Endothelial cell of umbilical vein (primary cell): Measurements from ENCODE around the gene KLHL25. TPM values are rescaled to one million over a fixed set of nuclear protein-coding genes. Genes with fewer than 3 reads are reported as not detected.

ENCODE experiments used
- BruUV-seq: library from RNA; stranded (reverse); fragments of 400-500 nt; replicated peaks from 2 replicates; lab custom pipeline; 2021; lab: Mats Ljungman, UMichigan
- CTCF ChIA-PET: fragments of 300-600, 350-600 bp; sonication (Branson Sonifier 250); formaldehyde crosslinking; loops from one replicate; lab custom pipeline; 2021; ENCODE audit warnings: antibody characterized with exemption, inconsistent platforms; lab: Charles Lee
- POLR2A ChIA-PET: fragments of 300-600, 350-600 bp; sonication (Branson Sonifier 250); formaldehyde crosslinking; loops from one replicate; lab custom pipeline; 2021; ENCODE audit warnings: antibody characterized with exemption, inconsistent platforms; lab: Charles Lee
- DNase-seq: peaks from one replicate; pipeline ENCODE4 v3.0.0-alpha.2; 2011; ENCODE audit warnings: low read depth, low spot score
- FAIRE-seq: peaks from 2 replicates; lab custom pipeline; 2011; peaks lifted over from hg19 to GRCh38; lab: Jason Lieb, UNC
- H2AFZ ChIP-seq: 2 replicates; pipeline ENCODE4 v1.6.0; 2012; ENCODE audit warnings: low read depth, low read length, control low read depth, inconsistent platforms
- H3K27ac ChIP-seq: 2 replicates; pipeline ENCODE4 v1.5.1; 2011; ENCODE audit warnings: low read depth, mild to moderate bottlenecking, control low read depth, low read length, moderate library complexity; ENCODE audit not compliant: insufficient read depth
- H3K27me3 ChIP-seq, 2 experiments: 2 replicates each; pipeline versions ENCODE4 v1.6.0 to v1.6.1; 2011; ENCODE audit warnings: low read length in 2 of 2, mixed read lengths in 1 of 2; ENCODE audit not compliant: control insufficient read depth in 2 of 2, insufficient read depth in 2 of 2
- H3K36me3 ChIP-seq, 2 experiments: 2 replicates in 1 of 2; 3 replicates in 1 of 2; pipeline ENCODE4 v1.5.1; 2011; ENCODE audit warnings: low read length in 2 of 2, mild to moderate bottlenecking in 1 of 2, moderate library complexity in 1 of 2; ENCODE audit not compliant: control insufficient read depth in 2 of 2, insufficient read depth in 2 of 2; ENCODE audit errors: extremely low read depth in 1 of 2
- H3K4me1 ChIP-seq: 3 replicates; pipeline ENCODE4 v1.5.1; 2011; ENCODE audit warnings: mild to moderate bottlenecking, low read length; ENCODE audit not compliant: control insufficient read depth, insufficient read depth; ENCODE audit errors: extremely low read depth
- H3K4me2 ChIP-seq: 2 replicates; pipeline ENCODE4 v1.6.1; 2011; ENCODE audit warnings: low read length, control low read depth, mixed read lengths; ENCODE audit not compliant: insufficient read depth
- H3K4me3 ChIP-seq, 3 experiments: fragments of 200-600 bp in 1 of 3; sonication (generic), shearing (Covaris generic) in 1 of 3; replicated peaks in 1 of 3; 2 replicates each; pipeline ENCODE4 v1.5.1; 2011 to 2016; ENCODE audit warnings: control low read depth in 3 of 3, low read length in 3 of 3, mild to moderate bottlenecking in 2 of 3, inconsistent platforms in 1 of 3, low read depth in 1 of 3, moderate library complexity in 1 of 3; ENCODE audit not compliant: insufficient read depth in 1 of 3
- H3K79me2 ChIP-seq: 2 replicates; pipeline ENCODE4 v1.6.0; 2012; ENCODE audit warnings: low read length, inconsistent platforms; ENCODE audit not compliant: control insufficient read depth, insufficient read depth
- H3K9ac ChIP-seq: replicated peaks from 2 replicates; pipeline ENCODE3; 2011; ENCODE audit warnings: low read length, control low read depth; ENCODE audit not compliant: insufficient read depth; ENCODE audit errors: extremely low read depth
- H3K9me1 ChIP-seq: replicated peaks from 3 replicates; pipeline ENCODE4 v1.6.0; 2011; ENCODE audit warnings: mild to moderate bottlenecking, low read length; ENCODE audit not compliant: control insufficient read depth, insufficient read depth; ENCODE audit errors: extremely low read depth
- H3K9me3 ChIP-seq: replicated peaks from 2 replicates; pipeline ENCODE4 v1.5.1; 2012; ENCODE audit warnings: low read length, inconsistent platforms; ENCODE audit not compliant: control insufficient read depth, insufficient read depth
- H4K20me1 ChIP-seq: replicated peaks from 2 replicates; pipeline ENCODE3; 2011; ENCODE audit warnings: mild to moderate bottlenecking, low read length; ENCODE audit not compliant: control insufficient read depth, insufficient read depth; ENCODE audit errors: extremely low read depth
- EZH2 ChIP-seq: IDR thresholded peaks from 2 replicates; pipeline ENCODE4 v1.6.1; 2012; ENCODE audit warnings: borderline replicate concordance, low read depth, mild to moderate bottlenecking, moderate library complexity, low read length, inconsistent platforms; ENCODE audit not compliant: severe bottlenecking
- FOS ChIP-seq: IDR thresholded peaks from 2 replicates; pipeline ENCODE4 v1.6.1; 2011; ENCODE audit warnings: mild to moderate bottlenecking, low read length, moderate library complexity, borderline replicate concordance; ENCODE audit not compliant: insufficient read depth
- GATA2 ChIP-seq: IDR thresholded peaks from 2 replicates; pipeline ENCODE4 v1.7.0; 2011; ENCODE audit warnings: low read depth, mild to moderate bottlenecking, moderate library complexity, mixed read lengths, low read length; ENCODE audit not compliant: insufficient read length, insufficient read depth
- JUN ChIP-seq: IDR thresholded peaks from 2 replicates; pipeline ENCODE4 v1.6.1; 2011; ENCODE audit warnings: borderline replicate concordance, low read depth; ENCODE audit not compliant: insufficient read length, insufficient read depth
- MYC ChIP-seq: IDR thresholded peaks from one replicate; pipeline ENCODE4 v1.6.1; 2011; ENCODE audit warnings: mild to moderate bottlenecking, low read depth, low read length
- POLR2A ChIP-seq: IDR thresholded peaks from 2 replicates; pipeline ENCODE4 v1.6.1; 2012; ENCODE audit warnings: low read depth, mild to moderate bottlenecking, control low read depth, low read length
- POLR2AphosphoS5 ChIP-seq: IDR thresholded peaks from 2 replicates; pipeline ENCODE4 v1.6.1; 2012; ENCODE audit warnings: low read depth, mild to moderate bottlenecking, control low read depth, low read length, moderate library complexity; ENCODE audit not compliant: insufficient read depth
- dilution Hi-C: fragments of 300-500 bp; cut with MboI; formaldehyde crosslinking; loops from one replicate; pipeline ENCODE4 v1.15.0; 2019; ENCODE audit warnings: low sequenced_read_pairs; ENCODE audit not compliant: extremely low pct_ligation_motif_present
- intact Hi-C: fragments of 100-400 bp; cut with micrococcal nuclease; formaldehyde crosslinking; loops from one replicate; pipeline ENCODE4 v1.10.0; 2022
- polyA plus RNA-seq, 4 experiments: library from polyadenylated mRNA; depleted of rRNA in 3 of 4; stranded (reverse) in 3 of 4; unstranded in 1 of 4; fragments of >200 nt; gene quantifications; 2 replicates each; pipeline versions ENCODE4 v1.2.1 to v1.2.3, GENCODE V29; 2011 to 2012; ENCODE audit warnings: missing spikeins in 1 of 4
- total RNA-seq: library from RNA; stranded (reverse); gene quantifications from 2 replicates; pipeline ENCODE4 v1.2.3, GENCODE V29; 2021
- TF ChIP-seq, protein P1 (sequence below), 2 donors: IDR thresholded peaks; 1 replicate in 1 of 2; 2 replicates in 1 of 2; pipeline ENCODE4 v1.5.1; 2011; ENCODE audit warnings: low read length in 2 of 2, mild to moderate bottlenecking in 2 of 2, moderate library complexity in 2 of 2, control low read depth in 1 of 2, inconsistent platforms in 1 of 2, low read depth in 1 of 2; ENCODE audit not compliant: insufficient read depth in 1 of 2; ENCODE audit errors: extremely low read depth in 1 of 2
- TF ChIP-seq, protein P2 (sequence below): IDR thresholded peaks from 2 replicates; pipeline ENCODE4 v1.6.1; 2011; ENCODE audit not compliant: insufficient read depth, insufficient read length

Gene KLHL25
- total and polyA plus RNA-seq, 2 donors (not counting 3 experiments of a cell fraction or from before 2014, with no cell fraction given): 5.4 to 6.4 TPM

DNA sequence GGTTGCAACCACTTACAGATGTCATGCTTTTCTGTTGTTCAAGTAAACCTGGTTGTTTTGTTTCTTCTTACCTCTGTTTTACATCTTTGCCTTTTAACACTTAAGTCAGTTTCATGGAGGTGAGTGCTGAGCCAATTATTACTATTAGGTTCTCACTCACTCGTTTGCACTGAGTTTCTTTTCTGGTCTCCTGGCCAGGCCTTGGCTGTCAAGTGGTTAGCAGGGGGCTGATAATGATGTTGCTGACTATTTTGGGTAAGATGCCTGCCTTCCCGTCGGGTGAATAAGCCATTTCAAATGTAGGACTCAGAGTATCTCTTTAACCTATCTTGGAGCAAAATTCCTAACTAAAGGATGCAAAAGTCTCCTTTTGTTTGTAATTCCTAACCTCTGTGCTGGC, 78.5 kb downstream of the KLHL25 start:
- Histone ChIP-seq H3K9ac (no peak overlapping the region), H3K9me3 (no peaks in the 10 kb centered on the region), H3K27me3 (no peaks in the 10 kb centered on the region), H3K4me2 (no peak overlapping the region), H3K9me1 (no peaks in the 10 kb centered on the region), H3K36me3 (peaks cover 15 to 27% of the 10 kb centered on the region in 2 experiments), H3K4me3 (no peak overlapping the region), H2AFZ (no peak overlapping the region), H3K79me2 (no peaks in the 10 kb centered on the region), H4K20me1 (no peaks in the 10 kb centered on the region), H3K27ac (no peak overlapping the region), H3K4me1 (no peaks in the 10 kb centered on the region)
- intact Hi-C loops: no loop called here
- CTCF ChIA-PET: no interaction called here
- dilution Hi-C loops: no loop called here
- TF ChIP-seq, protein P1, sequence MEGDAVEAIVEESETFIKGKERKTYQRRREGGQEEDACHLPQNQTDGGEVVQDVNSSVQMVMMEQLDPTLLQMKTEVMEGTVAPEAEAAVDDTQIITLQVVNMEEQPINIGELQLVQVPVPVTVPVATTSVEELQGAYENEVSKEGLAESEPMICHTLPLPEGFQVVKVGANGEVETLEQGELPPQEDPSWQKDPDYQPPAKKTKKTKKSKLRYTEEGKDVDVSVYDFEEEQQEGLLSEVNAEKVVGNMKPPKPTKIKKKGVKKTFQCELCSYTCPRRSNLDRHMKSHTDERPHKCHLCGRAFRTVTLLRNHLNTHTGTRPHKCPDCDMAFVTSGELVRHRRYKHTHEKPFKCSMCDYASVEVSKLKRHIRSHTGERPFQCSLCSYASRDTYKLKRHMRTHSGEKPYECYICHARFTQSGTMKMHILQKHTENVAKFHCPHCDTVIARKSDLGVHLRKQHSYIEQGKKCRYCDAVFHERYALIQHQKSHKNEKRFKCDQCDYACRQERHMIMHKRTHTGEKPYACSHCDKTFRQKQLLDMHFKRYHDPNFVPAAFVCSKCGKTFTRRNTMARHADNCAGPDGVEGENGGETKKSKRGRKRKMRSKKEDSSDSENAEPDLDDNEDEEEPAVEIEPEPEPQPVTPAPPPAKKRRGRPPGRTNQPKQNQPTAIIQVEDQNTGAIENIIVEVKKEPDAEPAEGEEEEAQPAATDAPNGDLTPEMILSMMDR (IDR thresholded peaks at IDR 0.05; ENCODE audit: extremely low read depth in 1 of 2, insufficient read depth in 1 of 2, low read depth in 1 of 2, low read length in 2 of 2): no peak
- TF ChIP-seq GATA2: no peak
- no peak for TF ChIP-seq JUN
- no peak for TF ChIP-seq FOS
- TF ChIP-seq MYC: no peak
- no peak for TF ChIP-seq POLR2A
- no peak for TF ChIP-seq POLR2AphosphoS5
- TF ChIP-seq, protein P2, sequence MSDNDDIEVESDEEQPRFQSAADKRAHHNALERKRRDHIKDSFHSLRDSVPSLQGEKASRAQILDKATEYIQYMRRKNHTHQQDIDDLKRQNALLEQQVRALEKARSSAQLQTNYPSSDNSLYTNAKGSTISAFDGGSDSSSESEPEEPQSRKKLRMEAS: no peak
- no peak for TF ChIP-seq EZH2
- POLR2A ChIA-PET: no interaction called here
- no peak for DNase-seq
- no peak for FAIRE-seq
- no TSS peak for BruUV-seq
